Astrocyte (in vitro differentiated cells and primary cell): ENCODE measurements around the gene NOSTRIN. TPM values are rescaled to one million over a fixed set of nuclear protein-coding genes. Genes with fewer than 3 reads are reported as not detected.

Source experiments
- DNase-seq: peaks from one replicate; pipeline ENCODE4 v3.0.0-alpha.2; 2010; ENCODE audit warnings: low read depth
- FAIRE-seq: peaks from 2 replicates; lab custom pipeline; 2011; peaks lifted over from hg19 to GRCh38; lab: Jason Lieb, UNC
- H2AFZ ChIP-seq: 2 replicates; pipeline ENCODE4 v1.6.0; 2012; ENCODE audit warnings: low read depth, low read length, inconsistent platforms
- H3K27ac ChIP-seq: 2 replicates; pipeline ENCODE4 v1.5.1; 2011; ENCODE audit warnings: low read depth, low read length, inconsistent platforms
- H3K27me3 ChIP-seq: 2 replicates; pipeline ENCODE4 v1.6.0; 2011; ENCODE audit warnings: low read length, inconsistent platforms; ENCODE audit not compliant: insufficient read depth
- H3K36me3 ChIP-seq: 2 replicates; pipeline ENCODE4 v1.5.1; 2011; ENCODE audit warnings: low read length, inconsistent platforms; ENCODE audit not compliant: insufficient read depth
- H3K4me1 ChIP-seq: 2 replicates; pipeline ENCODE4 v1.5.1; 2011; ENCODE audit warnings: low read length, inconsistent platforms; ENCODE audit not compliant: insufficient read depth
- H3K4me2 ChIP-seq: 2 replicates; pipeline ENCODE4 v1.6.0; 2012; ENCODE audit warnings: low read length, inconsistent platforms
- H3K4me3 ChIP-seq: 2 replicates; pipeline ENCODE4 v1.5.1; 2011; ENCODE audit warnings: low read depth, mild to moderate bottlenecking, low read length, inconsistent platforms; ENCODE audit not compliant: insufficient read depth
- H3K79me2 ChIP-seq: 2 replicates; pipeline ENCODE4 v1.6.0; 2012; ENCODE audit warnings: mild to moderate bottlenecking, low read length, inconsistent platforms; ENCODE audit not compliant: insufficient read depth
- H3K9ac ChIP-seq: 2 replicates; pipeline ENCODE4 v1.6.0; 2012; ENCODE audit warnings: mild to moderate bottlenecking, low read length, inconsistent platforms
- H3K9me3 ChIP-seq: 2 replicates; pipeline ENCODE4 v1.5.1; 2012; ENCODE audit warnings: low read depth, mild to moderate bottlenecking, low read length, inconsistent platforms; ENCODE audit not compliant: insufficient read depth
- H4K20me1 ChIP-seq: 2 replicates; pipeline ENCODE4 v1.6.0; 2012; ENCODE audit warnings: low read length, inconsistent platforms; ENCODE audit not compliant: insufficient read depth
- H3K27ac Mint-ChIP-seq: one replicate; pipeline ENCODE4 v1.8.0; 2021; ENCODE audit warnings: mild to moderate bottlenecking, mixed read lengths; ENCODE audit not compliant: unreplicated experiment
- H3K27me3 Mint-ChIP-seq: one replicate; pipeline ENCODE4 v1.8.0; 2021; ENCODE audit warnings: low read depth, mixed read lengths; ENCODE audit not compliant: unreplicated experiment
- H3K36me3 Mint-ChIP-seq: one replicate; pipeline ENCODE4 v1.8.0; 2021; ENCODE audit warnings: low read depth, mixed read lengths; ENCODE audit not compliant: unreplicated experiment
- H3K4me1 Mint-ChIP-seq: one replicate; pipeline ENCODE4 v1.8.0; 2021; ENCODE audit warnings: low read depth, mixed read lengths; ENCODE audit not compliant: unreplicated experiment
- H3K4me3 Mint-ChIP-seq: one replicate; pipeline ENCODE4 v1.8.0; 2021; ENCODE audit warnings: mild to moderate bottlenecking, moderate library complexity, mixed read lengths; ENCODE audit not compliant: unreplicated experiment
- H3K9me3 Mint-ChIP-seq: one replicate; pipeline ENCODE4 v1.8.0; 2021; ENCODE audit warnings: mild to moderate bottlenecking, mixed read lengths; ENCODE audit not compliant: unreplicated experiment
- EZH2 ChIP-seq: IDR thresholded peaks from 2 replicates; pipeline ENCODE4 v1.6.1; 2012; ENCODE audit warnings: mild to moderate bottlenecking, low read length, inconsistent platforms; ENCODE audit not compliant: insufficient read depth
- total RNA-seq: library from RNA; stranded (reverse); gene quantifications from 2 replicates; pipeline ENCODE4 v1.2.1, GENCODE V29; 2021
- TF ChIP-seq, protein P1 (sequence below): IDR thresholded peaks from 2 replicates; pipeline ENCODE4 v1.5.1; 2011; ENCODE audit warnings: low read depth, mild to moderate bottlenecking, inconsistent platforms, low read length, moderate library complexity; ENCODE audit not compliant: insufficient read depth

Gene NOSTRIN
- total RNA-seq, 1 donor from 2014 or later, result not detected

DNA sequence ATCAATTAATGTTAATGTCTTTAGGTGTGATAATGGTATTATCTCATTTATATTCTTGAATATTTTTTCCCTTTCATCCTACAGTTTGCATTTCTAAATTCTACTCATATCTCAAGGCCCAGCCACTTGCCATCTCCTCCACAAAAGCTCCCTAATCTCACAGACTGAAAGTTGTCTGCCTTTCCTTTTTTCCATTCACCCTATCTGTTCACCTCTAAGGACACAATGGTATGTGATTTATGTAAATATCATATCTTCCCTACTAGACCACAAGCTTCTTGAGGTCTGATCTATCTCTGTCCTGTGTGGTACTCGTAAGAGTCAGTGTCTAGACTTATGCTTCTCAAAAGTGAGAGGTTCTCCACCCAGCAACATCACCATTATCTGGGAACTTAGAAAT is 91.7 kb downstream of the NOSTRIN start:
- Histone ChIP-seq H3K9ac (no peak overlapping the region), H3K79me2 (peaks cover 11% of the 10 kb centered on the region), H2AFZ (no peak overlapping the region), H3K4me2 (no peak overlapping the region), H3K4me1 (no peaks in the 10 kb centered on the region), H3K27me3 (no peaks in the 10 kb centered on the region), H3K36me3 (no peaks in the 10 kb centered on the region), H3K9me3 (no peaks in the 10 kb centered on the region), H3K4me3 (no peak overlapping the region), H3K27ac (no peak overlapping the region), H4K20me1 (no peaks in the 10 kb centered on the region)
- Mint-ChIP-seq H3K4me3 (no peak overlapping the region), H3K9me3 (no peaks in the 10 kb centered on the region), H3K27ac (no peak overlapping the region), H3K27me3 (peaks cover 8% of the 10 kb centered on the region), H3K4me1 (no peaks in the 10 kb centered on the region), H3K36me3 (no peaks in the 10 kb centered on the region)
- DNase-seq (no peak), FAIRE-seq (no peak)
- TF ChIP-seq, protein P1, sequence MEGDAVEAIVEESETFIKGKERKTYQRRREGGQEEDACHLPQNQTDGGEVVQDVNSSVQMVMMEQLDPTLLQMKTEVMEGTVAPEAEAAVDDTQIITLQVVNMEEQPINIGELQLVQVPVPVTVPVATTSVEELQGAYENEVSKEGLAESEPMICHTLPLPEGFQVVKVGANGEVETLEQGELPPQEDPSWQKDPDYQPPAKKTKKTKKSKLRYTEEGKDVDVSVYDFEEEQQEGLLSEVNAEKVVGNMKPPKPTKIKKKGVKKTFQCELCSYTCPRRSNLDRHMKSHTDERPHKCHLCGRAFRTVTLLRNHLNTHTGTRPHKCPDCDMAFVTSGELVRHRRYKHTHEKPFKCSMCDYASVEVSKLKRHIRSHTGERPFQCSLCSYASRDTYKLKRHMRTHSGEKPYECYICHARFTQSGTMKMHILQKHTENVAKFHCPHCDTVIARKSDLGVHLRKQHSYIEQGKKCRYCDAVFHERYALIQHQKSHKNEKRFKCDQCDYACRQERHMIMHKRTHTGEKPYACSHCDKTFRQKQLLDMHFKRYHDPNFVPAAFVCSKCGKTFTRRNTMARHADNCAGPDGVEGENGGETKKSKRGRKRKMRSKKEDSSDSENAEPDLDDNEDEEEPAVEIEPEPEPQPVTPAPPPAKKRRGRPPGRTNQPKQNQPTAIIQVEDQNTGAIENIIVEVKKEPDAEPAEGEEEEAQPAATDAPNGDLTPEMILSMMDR, result no peak
- TF ChIP-seq EZH2, result no peak

DNA sequence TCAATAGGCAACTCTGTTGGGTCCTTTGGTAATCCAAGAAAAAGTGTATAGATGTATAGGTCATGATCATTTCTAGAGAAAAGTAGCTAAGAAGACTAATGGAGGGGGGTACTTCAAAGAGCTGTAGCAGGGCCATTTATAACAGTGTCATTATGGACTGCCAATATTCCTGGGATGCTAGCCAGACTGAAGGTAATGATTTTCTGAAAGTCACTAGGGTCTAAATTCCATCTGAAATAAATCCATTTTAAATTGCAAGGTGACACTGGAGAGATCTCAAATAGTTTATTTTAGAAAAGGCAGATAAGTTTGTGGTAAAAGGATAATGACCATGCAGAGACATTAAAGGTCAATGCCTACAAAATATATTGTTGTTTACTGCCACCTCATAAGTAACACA is 92.3 kb downstream of the NOSTRIN start:
- no peak for FAIRE-seq
- Mint-ChIP-seq H3K4me1 (no peaks in the 10 kb centered on the region), H3K9me3 (no peaks in the 10 kb centered on the region), H3K27me3 (peaks cover 8% of the 10 kb centered on the region), H3K27ac (no peak overlapping the region), H3K4me3 (no peak overlapping the region), H3K36me3 (no peaks in the 10 kb centered on the region)
- Histone ChIP-seq H3K27me3 (no peaks in the 10 kb centered on the region), H3K4me2 (no peak overlapping the region), H2AFZ (no peak overlapping the region), H3K27ac (no peak overlapping the region), H3K9me3 (no peaks in the 10 kb centered on the region), H3K79me2 (peaks cover 5% of the 10 kb centered on the region), H3K4me3 (no peak overlapping the region), H3K9ac (no peak overlapping the region), H3K36me3 (no peaks in the 10 kb centered on the region), H3K4me1 (no peaks in the 10 kb centered on the region), H4K20me1 (no peaks in the 10 kb centered on the region)
- TF ChIP-seq EZH2, result no peak
- TF ChIP-seq, protein P1, result no peak
- DNase-seq, result no peak

DNA sequence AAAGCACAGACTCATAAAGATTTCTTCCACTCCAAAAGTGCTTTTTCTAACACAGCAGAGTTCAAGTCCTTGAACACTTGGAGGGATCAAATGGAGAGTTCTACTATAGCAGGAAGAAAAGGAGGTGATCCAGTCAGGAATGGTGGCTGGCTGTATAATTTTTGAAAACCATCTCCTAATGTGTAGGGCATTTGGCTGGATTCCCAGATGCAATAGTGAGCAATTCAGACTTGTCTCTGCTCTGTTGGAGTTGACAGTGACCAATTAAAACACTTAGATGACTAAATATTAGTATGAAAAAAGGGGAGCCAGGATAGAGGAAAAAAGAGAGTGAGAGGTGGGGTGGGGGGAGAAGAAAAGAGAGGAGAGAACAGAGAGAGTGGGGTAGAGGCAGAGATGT is 93.3 kb downstream of the NOSTRIN start:
- TF ChIP-seq, protein P1, result no peak
- TF ChIP-seq EZH2, result no peak
- no peak for DNase-seq
- Histone ChIP-seq H3K4me3 (no peak overlapping the region), H3K27ac (no peak overlapping the region), H3K27me3 (no peaks in the 10 kb centered on the region), H3K79me2 (no peaks in the 10 kb centered on the region), H2AFZ (no peak overlapping the region), H4K20me1 (no peaks in the 10 kb centered on the region), H3K4me2 (no peak overlapping the region), H3K9ac (no peak overlapping the region), H3K9me3 (no peaks in the 10 kb centered on the region), H3K36me3 (no peaks in the 10 kb centered on the region), H3K4me1 (no peaks in the 10 kb centered on the region)
- Mint-ChIP-seq H3K27me3 (peaks cover 8% of the 10 kb centered on the region), H3K4me1 (no peaks in the 10 kb centered on the region), H3K27ac (no peak overlapping the region), H3K36me3 (no peaks in the 10 kb centered on the region), H3K9me3 (no peaks in the 10 kb centered on the region), H3K4me3 (no peak overlapping the region)
- no peak for FAIRE-seq
